ENCODE data around the gene NEU4. TPM values are rescaled to one million over a fixed set of nuclear protein-coding genes. Genes with fewer than 3 reads are reported as not detected.

Gene NEU4
- total and polyA plus RNA-seq, 11 donors = 0.07 to 1.4 (median 0.45) TPM; not detected in 4

GRCh38 chr2:241864168-241864849, 55.3 kb downstream of the NEU4 start:
- ATAC-seq = no peak
- Histone ChIP-seq H3K27ac (no peak overlapping the region), H3K36me3 (no peaks in the 10 kb centered on the region), H3K9me3 (no peaks in the 10 kb centered on the region), H3K4me3 (no peak overlapping the region), H3K4me1 (peaks cover 0 to 26% (median 15%) of the 10 kb centered on the region in 12 donors), H3K27me3 (peaks cover 8 to 56% (median 27%) of the 10 kb centered on the region in 9 donors)
- intact Hi-C loops (cut with DNase I) = loop anchor here in 2 of 10 donors (5.0 to 10.0 kb wide), 2 partner anchors 110 to 132 kb away; partner anchors contain the start of gene D2HGDH (in 1 of the 2)
- 68 to 94% (median 93%) methylated on average over 2 of the region's 2 CpGs for WGBS, 4 donors
- peak in 1 of 5 donors; percentile 5 for DNase-seq
- no peak for TF ChIP-seq CTCF (IDR thresholded peaks at IDR 0.05)
- TF ChIP-seq POLR2A (IDR thresholded peaks at IDR 0.05) = no peak

- no peak for TF ChIP-seq POLR2A (IDR thresholded peaks at IDR 0.05)
- WGBS, 4 donors = 93 to 96% (median 95%) methylated on average over 5 of the region's 5 CpGs
- Histone ChIP-seq H3K4me3 (no peak overlapping the region), H3K27ac (no peak overlapping the region), H3K4me1 (peaks cover 0 to 21% (median 11%) of the 10 kb centered on the region in 12 donors), H3K9me3 (no peaks in the 10 kb centered on the region), H3K27me3 (peaks cover 8 to 56% (median 27%) of the 10 kb centered on the region in 9 donors), H3K36me3 (no peaks in the 10 kb centered on the region)
- ATAC-seq = no peak
- DNase-seq = peak in 3 of 5 donors; percentile 0 to 36 (median 5)
- intact Hi-C loops (cut with DNase I) = loop anchor here in 2 of 10 donors (5.0 to 10.0 kb wide), 2 partner anchors 110 to 133 kb away; partner anchors contain the start of gene D2HGDH (in 1 of the 2)
Measured at GRCh38 chr2:241864850-241865213, 55.8 kb downstream of the NEU4 start.

- TF ChIP-seq POLR2A (IDR thresholded peaks at IDR 0.05) (no peak), CTCF (IDR thresholded peaks at IDR 0.05) (no peak)
- peak in 2 of 5 donors; percentile 1 to 8 for DNase-seq
- peaks cover 0 to 14% (median 5%) of the 10 kb centered on the region in 12 donors for H3K4me1 ChIP-seq
- no peak overlapping the region for H3K4me3 ChIP-seq
- intact Hi-C loops (cut with DNase I) = loop anchor here in 1 of 10 donors (10.0 kb wide), 1 partner anchor 111 kb away; no protein-coding TSS in a partner anchor
- peaks cover 8 to 53% (median 27%) of the 10 kb centered on the region in 9 donors for H3K27me3 ChIP-seq
- no peak overlapping the region for H3K27ac ChIP-seq
- 83 to 93% (median 89%) methylated on average over 3 of the region's 3 CpGs for WGBS, 4 donors
- no peaks in the 10 kb centered on the region for H3K9me3 ChIP-seq
- no peak for ATAC-seq
- H3K36me3 ChIP-seq = no peaks in the 10 kb centered on the region
Measured at GRCh38 chr2:241865416-241865956, 56.5 kb downstream of the NEU4 start.

GRCh38 chr2:241865957-241866789, 57.2 kb downstream of the NEU4 start:
- Histone ChIP-seq H3K27me3 (peaks cover 8 to 52% (median 27%) of the 10 kb centered on the region in 9 donors), H3K4me3 (no peak overlapping the region)
- intact Hi-C loops (cut with DNase I) = loop anchor here in 1 of 10 donors (10.0 kb wide), 1 partner anchor 111 kb away; no protein-coding TSS in a partner anchor

More at GRCh38 chr2:241865957-241866789, 57.2 kb downstream of the NEU4 start:
- peak in 1 of 4 donors; percentile 25 for ATAC-seq
- Histone ChIP-seq H3K9me3 (no peaks in the 10 kb centered on the region), H3K36me3 (no peaks in the 10 kb centered on the region), H3K4me1 (peaks cover 0 to 10% (median 2%) of the 10 kb centered on the region in 12 donors), H3K27ac (no peak overlapping the region)
- 9 to 12% (median 10%) methylated on average over 14 to 31 of the region's 31 CpGs for WGBS, 4 donors
- DNase-seq = peak in 2 of 5 donors; percentile 4 to 55
- TF ChIP-seq POLR2A (IDR thresholded peaks at IDR 0.05) (no peak), CTCF (IDR thresholded peaks at IDR 0.05) (no peak)

Other genes starting within 250 kb of the NEU4 start
- gene THAP4, start 172.0 kb upstream of the NEU4 start, total RNA-seq = 100 to 1,000 TPM in 1 of 9 donors, 10 to 100 TPM in 8; 61.7 to 106 (median 74.2) TPM
- gene THAP4, start 172.0 kb upstream of the NEU4 start, polyA plus RNA-seq = 100 to 1,000 TPM in 1 of 2 donors, 10 to 100 TPM in 1; 81.5 to 110 TPM
- 10 to 100 TPM; 37.8 to 67.9 (median 48.3) TPM for gene ATG4B, start 171.5 kb upstream of the NEU4 start, total RNA-seq
- gene ATG4B, start 171.5 kb upstream of the NEU4 start, polyA plus RNA-seq = 10 to 100 TPM; 35.9 to 75.1 TPM
- 10 to 100 TPM in 2 of 9 donors, 1 to 10 TPM in 7; 7.5 to 21.0 (median 8.5) TPM for gene DTYMK, start 122.4 kb upstream of the NEU4 start, total RNA-seq
- gene DTYMK, start 122.4 kb upstream of the NEU4 start, polyA plus RNA-seq = 10 to 100 TPM in 1 of 2 donors, 1 to 10 TPM in 1; 9.7 to 19.6 TPM
- gene ING5, start 107.2 kb upstream of the NEU4 start, total RNA-seq = 10 to 100 TPM; 11.8 to 29.3 (median 18.2) TPM
- 10 to 100 TPM; 18.0 to 27.5 TPM for gene ING5, start 107.2 kb upstream of the NEU4 start, polyA plus RNA-seq
- 10 to 100 TPM in 8 of 9 donors, 1 to 10 TPM in 1; 9.2 to 24.1 (median 20.9) TPM for gene D2HGDH, start 74.6 kb upstream of the NEU4 start, total RNA-seq
- 10 to 100 TPM in 1 of 2 donors, 1 to 10 TPM in 1; 7.6 to 19.8 TPM for gene D2HGDH, start 74.6 kb upstream of the NEU4 start, polyA plus RNA-seq
- gene GAL3ST2, start 32.4 kb upstream of the NEU4 start, total RNA-seq = 1 to 10 TPM in 1 of 9 donors, under 1 TPM in 1, not detected in 7; 0.21 to 1.7 TPM
- gene GAL3ST2, start 32.4 kb upstream of the NEU4 start, polyA plus RNA-seq = not detected
- gene PDCD1, start 49.7 kb downstream of the NEU4 start, total RNA-seq = 1 to 10 TPM in 5 of 9 donors, under 1 TPM in 4; 0.27 to 7.6 (median 1.3) TPM
- 1 to 10 TPM; 3.3 to 4.7 TPM for gene PDCD1, start 49.7 kb downstream of the NEU4 start, polyA plus RNA-seq
- gene RTP5, start 60.5 kb downstream of the NEU4 start, total RNA-seq = not detected
- gene RTP5, start 60.5 kb downstream of the NEU4 start, polyA plus RNA-seq = not detected

Data from heart left ventricle (tissue), 16 donors.